ENCODE data around the gene MPRIP. TPM values are rescaled to one million over a fixed set of nuclear protein-coding genes. Genes with fewer than 3 reads are reported as not detected.

The MPRIP gene
- total RNA-seq, 1 donor from 2014 or later: 93.3 TPM

- no peak for DNase-seq (ENCODE audit: low spot score)
- ATAC-seq: no peak
These were observed 184.4 kb downstream of the MPRIP start for GRCh38 chr17:17226451-17227265.

- ATAC-seq (peak; percentile 88), DNase-seq (ENCODE audit: low spot score) (peak; percentile 93)
These were observed 185.6 kb downstream of the MPRIP start for GRCh38 chr17:17227608-17228520.

GRCh38 chr17:17228521-17229279 is 186.4 kb downstream of the MPRIP start:
- peak; percentile 79 for DNase-seq (ENCODE audit: low spot score)
- peak; percentile 58 for ATAC-seq

- DNase-seq (ENCODE audit: low spot score) (no peak), ATAC-seq (no peak)
These were observed 187.4 kb downstream of the MPRIP start for GRCh38 chr17:17229416-17230384.

GRCh38 chr17:17231621-17232302 is 189.5 kb downstream of the MPRIP start:
- DNase-seq (ENCODE audit: low spot score) (no peak), ATAC-seq (peak; percentile 16)

GRCh38 chr17:17232303-17232621 is 190.0 kb downstream of the MPRIP start:
- ATAC-seq (no peak), DNase-seq (ENCODE audit: low spot score) (no peak)

GRCh38 chr17:17235212-17236174 is 193.2 kb downstream of the MPRIP start:
- DNase-seq (ENCODE audit: low spot score) (no peak), ATAC-seq (peak; percentile 1)

- ATAC-seq (peak; percentile 60), DNase-seq (ENCODE audit: low spot score) (peak; percentile 79)
These were observed 194.2 kb downstream of the MPRIP start for GRCh38 chr17:17236295-17237025.

GRCh38 chr17:17237026-17237799 is 195.0 kb downstream of the MPRIP start, which contains the start of gene FLCN:
Gene FLCN, minus strand, starts transcription at chr17:17237168. Its CDS starts 9,031 bp downstream, at chr17:17228137.
- DNase-seq (ENCODE audit: low spot score): peak; percentile 88
- peak; percentile 89 for ATAC-seq

- DNase-seq (ENCODE audit: low spot score) (no peak), ATAC-seq (no peak)
These were observed 197.6 kb downstream of the MPRIP start for GRCh38 chr17:17239832-17240231.

- no peak for DNase-seq (ENCODE audit: low spot score)
- no peak for ATAC-seq
These were observed 199.4 kb downstream of the MPRIP start for GRCh38 chr17:17241656-17242055.

GRCh38 chr17:17242246-17242645 is 200.0 kb downstream of the MPRIP start:
- no peak for ATAC-seq
- no peak for DNase-seq (ENCODE audit: low spot score)
